WTC11 (cell line): ENCODE measurements around the gene MGST1. TPM values are rescaled to one million over a fixed set of nuclear protein-coding genes. Genes with fewer than 3 reads are reported as not detected.

Experiments used
- ATAC-seq: fragments of 200-7000 bp; cut with Tn5 transposase; 2 replicates; pipeline ENCODE4 v1.10.0; 2021; ENCODE audit warnings: mild to moderate bottlenecking, moderate library complexity
- CTCF ChIA-PET: fragments of 300-600 bp; sonication (Branson Sonifier 250); formaldehyde crosslinking; loops from one replicate; lab custom pipeline; 2021; ENCODE audit warnings: antibody characterized with exemption; lab: Charles Lee
- POLR2A ChIA-PET: fragments of 350-600 bp; sonication (Branson Sonifier 250); formaldehyde crosslinking; loops from one replicate; lab custom pipeline; 2021; ENCODE audit warnings: antibody characterized with exemption; lab: Charles Lee
- DNase-seq: peaks from one replicate; pipeline ENCODE4 v3.0.0; 2021; ENCODE audit warnings: low spot score
- H3K27ac Mint-ChIP-seq: 2 replicates; pipeline ENCODE4 v1.8.0; 2021; ENCODE audit warnings: mixed read lengths
- H3K27me3 Mint-ChIP-seq: 2 replicates; pipeline ENCODE4 v1.8.0; 2021; ENCODE audit warnings: low read depth, mild to moderate bottlenecking, moderate library complexity, mixed read lengths
- H3K36me3 Mint-ChIP-seq: 2 replicates; pipeline ENCODE4 v1.8.0; 2021; ENCODE audit warnings: mixed read lengths
- H3K4me1 Mint-ChIP-seq: 2 replicates; pipeline ENCODE4 v1.8.0; 2022; ENCODE audit warnings: mixed read lengths
- H3K4me3 Mint-ChIP-seq: 2 replicates; pipeline ENCODE4 v1.8.0; 2021; ENCODE audit warnings: mild to moderate bottlenecking, moderate library complexity, mixed read lengths
- H3K9me3 Mint-ChIP-seq: 2 replicates; pipeline ENCODE4 v1.8.0; 2021; ENCODE audit warnings: mixed read lengths
- AFF4 ChIP-seq: sonication (generic); formaldehyde crosslinking; IDR thresholded peaks from 2 replicates; pipeline ENCODE4 v1.8.1; 2023; ENCODE audit warnings: mild to moderate bottlenecking, missing genetic modification reagents, borderline replicate concordance
- AR ChIP-seq: fragments of 250-450 bp; sonication (Bioruptor Pico); IDR thresholded peaks from 2 replicates; pipeline ENCODE4 v1.9.0; 2021; ENCODE audit warnings: mild to moderate bottlenecking
- ARID4B ChIP-seq: sonication (generic); formaldehyde crosslinking; IDR thresholded peaks from 2 replicates; pipeline ENCODE4 v1.8.0; 2023; ENCODE audit warnings: missing genetic modification reagents, mild to moderate bottlenecking, borderline replicate concordance
- CDX4 ChIP-seq: fragments of 250-450 bp; sonication (Bioruptor Pico); IDR thresholded peaks from 2 replicates; pipeline ENCODE4 v1.9.0; 2021; ENCODE audit warnings: moderate library complexity, mild to moderate bottlenecking, inconsistent platforms, borderline replicate concordance
- E2F1 ChIP-seq: sonication (generic); formaldehyde crosslinking; IDR thresholded peaks from 2 replicates; pipeline ENCODE4 v1.8.0; 2022; ENCODE audit warnings: mild to moderate bottlenecking, missing genetic modification reagents
- FOXK1 ChIP-seq: sonication (generic); formaldehyde crosslinking; IDR thresholded peaks from 2 replicates; pipeline ENCODE4 v1.8.0; 2022; ENCODE audit warnings: mild to moderate bottlenecking, moderate library complexity, missing genetic modification reagents
- FOXP1 ChIP-seq: sonication (generic); formaldehyde crosslinking; IDR thresholded peaks from 2 replicates; pipeline ENCODE4 v1.8.0; 2022; ENCODE audit warnings: missing genetic modification reagents, mild to moderate bottlenecking, moderate library complexity, borderline replicate concordance
- NFYB ChIP-seq: sonication (generic); formaldehyde crosslinking; conservative IDR thresholded peaks from 2 replicates; pipeline ENCODE4 v1.8.0; 2022; ENCODE audit warnings: low read depth, missing genetic modification reagents
- NR3C1 ChIP-seq: sonication (generic); formaldehyde crosslinking; conservative IDR thresholded peaks from 2 replicates; pipeline ENCODE4 v1.8.1; 2023; ENCODE audit warnings: low read depth, mild to moderate bottlenecking, missing genetic modification reagents
- PRRX2 ChIP-seq: fragments of 250-450 bp; sonication (Bioruptor Pico); IDR thresholded peaks from 2 replicates; pipeline ENCODE4 v1.8.0; 2021; ENCODE audit warnings: mild to moderate bottlenecking
- TEAD1 ChIP-seq: sonication (generic); formaldehyde crosslinking; IDR thresholded peaks from 2 replicates; pipeline ENCODE4 v1.8.0; 2022; ENCODE audit warnings: mild to moderate bottlenecking, missing genetic modification reagents
- ZNF317 ChIP-seq: sonication (generic); formaldehyde crosslinking; IDR thresholded peaks from 2 replicates; pipeline ENCODE4 v1.8.1; 2023; ENCODE audit warnings: low read depth, mild to moderate bottlenecking, moderate library complexity, missing genetic modification reagents, borderline replicate concordance
- total RNA-seq: library from RNA; stranded (reverse); gene quantifications from 3 replicates; pipeline ENCODE4 v1.2.3, GENCODE V29; 2021

The MGST1 gene
- total RNA-seq, 1 experiment from 2014 or later, result 285 TPM

- DNase-seq, result peak; percentile 12
- H3K27ac Mint-ChIP-seq, result peak overlapping the region; percentile 58; the same call in 1 of the 2 replicates
- no peak overlapping the region for H3K4me3 Mint-ChIP-seq
- peaks cover 10% of the 10 kb centered on the region; the same call in 1 of the 2 replicates for H3K36me3 Mint-ChIP-seq
- ChIA-PET CTCF (interaction anchor here (0.6 to 2.3 kb wide), 25 partner anchors 24 to 1520 kb away, joined by 3 to 19 read pairs (median 3); no protein-coding TSS in a partner anchor), POLR2A (interaction anchor here (0.6 kb wide), 1 partner anchor 36 kb away, joined by 6 read pairs; no protein-coding TSS in a partner anchor)
- no peak for TF ChIP-seq CDX4 (CRISPR knock-in tag)
- no peak for TF ChIP-seq ARID4B
- no peak for TF ChIP-seq FOXK1 (CRISPR knock-in tag)
- TF ChIP-seq E2F1 (CRISPR knock-in tag), result no peak
- no peak for TF ChIP-seq NR3C1 (CRISPR knock-in tag)
- no peak for TF ChIP-seq PRRX2 (CRISPR knock-in tag)
- no peak for TF ChIP-seq TEAD1 (CRISPR knock-in tag)
- TF ChIP-seq AR (CRISPR knock-in tag), result no peak
- TF ChIP-seq AFF4 (CRISPR knock-in tag), result no peak
- TF ChIP-seq ZNF317 (CRISPR knock-in tag), result no peak
- no peak for TF ChIP-seq FOXP1
- TF ChIP-seq NFYB (CRISPR knock-in tag), result no peak
- H3K4me1 Mint-ChIP-seq, result peaks cover 21% of the 10 kb centered on the region
- peak; percentile 85 for ATAC-seq
- no peaks in the 10 kb centered on the region; the same call in 1 of the 2 replicates for H3K27me3 Mint-ChIP-seq
- H3K9me3 Mint-ChIP-seq, result peaks cover 7% of the 10 kb centered on the region; the same call in 1 of the 2 replicates
Measured at GRCh38 chr12:16385782-16386646, 38.6 kb downstream of the MGST1 start.
